MCF 10A (cell line): ENCODE results near the gene CYP4V2. TPM values are rescaled to one million over a fixed set of nuclear protein-coding genes. Genes with fewer than 3 reads are reported as not detected.

ENCODE experiments used
- BruUV-seq: library from RNA; stranded (reverse); fragments of 400-500 nt; replicated peaks from 2 replicates; lab custom pipeline; 2021; lab: Mats Ljungman, UMichigan
- CTCF ChIA-PET: fragments of 300-600 bp; sonication (Branson Sonifier 250); formaldehyde crosslinking; extraction: SDS; loops from one replicate; lab custom pipeline; 2021; ENCODE audit warnings: antibody characterized with exemption, inconsistent platforms; lab: Yijun Ruan, JAX
- POLR2A ChIA-PET: fragments of 300-600, 350-650 bp; sonication (Branson Sonifier 250); formaldehyde crosslinking; extraction: SDS; loops from one replicate; lab custom pipeline; 2020; ENCODE audit warnings: antibody characterized with exemption, inconsistent platforms; lab: Yijun Ruan, JAX
- DNase-seq: peaks from one replicate; pipeline ENCODE4 v3.0.0-alpha.2; 2018; ENCODE audit not compliant: unreplicated experiment
- H3K27ac Mint-ChIP-seq: one replicate; pipeline ENCODE4 v1.8.0; 2022; ENCODE audit warnings: mild to moderate bottlenecking, low read depth, mixed read lengths; ENCODE audit not compliant: unreplicated experiment
- H3K27me3 Mint-ChIP-seq: one replicate; pipeline ENCODE4 v1.8.0; 2022; ENCODE audit warnings: mixed read lengths; ENCODE audit not compliant: insufficient read depth, unreplicated experiment
- H3K36me3 Mint-ChIP-seq: one replicate; pipeline ENCODE4 v1.8.0; 2022; ENCODE audit warnings: mild to moderate bottlenecking, moderate library complexity, mixed read lengths; ENCODE audit not compliant: insufficient read depth, unreplicated experiment
- H3K4me1 Mint-ChIP-seq: one replicate; pipeline ENCODE4 v1.8.0; 2022; ENCODE audit warnings: mixed read lengths; ENCODE audit not compliant: insufficient read depth, unreplicated experiment
- H3K4me3 Mint-ChIP-seq: one replicate; pipeline ENCODE4 v1.8.0; 2022; ENCODE audit warnings: mild to moderate bottlenecking, moderate library complexity, mixed read lengths; ENCODE audit not compliant: unreplicated experiment
- H3K9me3 Mint-ChIP-seq: one replicate; pipeline ENCODE4 v1.8.0; 2022; ENCODE audit warnings: mixed read lengths; ENCODE audit not compliant: unreplicated experiment
- intact Hi-C: fragments of 100-400 bp; cut with micrococcal nuclease; formaldehyde crosslinking; loops from 2 replicates; pipeline ENCODE4 v1.14.1; 2022
- total RNA-seq: library from RNA; stranded (reverse); gene quantifications from 2 replicates; pipeline ENCODE4 v1.2.3, GENCODE V29; 2022
- TF ChIP-seq, protein P1 (sequence below): fragments of 200-600 bp; IDR thresholded peaks from one replicate; pipeline ENCODE4 v1.8.0; 2022; ENCODE audit warnings: antibody characterized with exemption, mild to moderate bottlenecking; ENCODE audit not compliant: unreplicated experiment

The CYP4V2 gene
- total RNA-seq, 1 experiment from 2014 or later = 22.1 TPM

DNA sequence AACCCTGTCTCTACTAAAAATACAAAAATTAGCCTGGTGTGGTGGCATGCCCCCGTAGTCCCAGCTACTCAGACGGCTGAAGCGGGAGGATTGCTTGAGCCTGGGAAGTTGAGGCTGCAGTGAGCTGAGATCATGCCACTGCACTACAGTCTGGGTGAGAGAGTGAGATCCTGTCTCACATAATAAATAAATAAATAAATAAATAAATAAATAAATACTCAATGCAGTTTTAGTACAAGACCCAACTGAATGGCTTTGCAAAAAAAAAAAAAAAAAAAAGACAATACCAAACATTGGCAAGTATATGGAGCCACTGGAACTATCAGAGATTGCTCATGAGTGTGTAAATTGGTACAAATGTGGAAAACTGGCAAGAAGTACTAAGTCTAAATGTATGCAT lies 3.3 kb upstream of the CYP4V2 start:
- ChIA-PET CTCF (interaction anchor here (0.7 kb wide), 1 partner anchor 35 kb away, joined by 3 read pairs; no protein-coding TSS in a partner anchor), POLR2A (no interaction called here)
- intact Hi-C loops = no loop called here
- no peaks in the 10 kb centered on the region for H3K27me3 Mint-ChIP-seq
- peaks cover 9% of the 10 kb centered on the region for H3K36me3 Mint-ChIP-seq
- no TSS peak for BruUV-seq
- DNase-seq = no peak
- H3K9me3 Mint-ChIP-seq = peaks cover 7% of the 10 kb centered on the region
- TF ChIP-seq, protein P1, sequence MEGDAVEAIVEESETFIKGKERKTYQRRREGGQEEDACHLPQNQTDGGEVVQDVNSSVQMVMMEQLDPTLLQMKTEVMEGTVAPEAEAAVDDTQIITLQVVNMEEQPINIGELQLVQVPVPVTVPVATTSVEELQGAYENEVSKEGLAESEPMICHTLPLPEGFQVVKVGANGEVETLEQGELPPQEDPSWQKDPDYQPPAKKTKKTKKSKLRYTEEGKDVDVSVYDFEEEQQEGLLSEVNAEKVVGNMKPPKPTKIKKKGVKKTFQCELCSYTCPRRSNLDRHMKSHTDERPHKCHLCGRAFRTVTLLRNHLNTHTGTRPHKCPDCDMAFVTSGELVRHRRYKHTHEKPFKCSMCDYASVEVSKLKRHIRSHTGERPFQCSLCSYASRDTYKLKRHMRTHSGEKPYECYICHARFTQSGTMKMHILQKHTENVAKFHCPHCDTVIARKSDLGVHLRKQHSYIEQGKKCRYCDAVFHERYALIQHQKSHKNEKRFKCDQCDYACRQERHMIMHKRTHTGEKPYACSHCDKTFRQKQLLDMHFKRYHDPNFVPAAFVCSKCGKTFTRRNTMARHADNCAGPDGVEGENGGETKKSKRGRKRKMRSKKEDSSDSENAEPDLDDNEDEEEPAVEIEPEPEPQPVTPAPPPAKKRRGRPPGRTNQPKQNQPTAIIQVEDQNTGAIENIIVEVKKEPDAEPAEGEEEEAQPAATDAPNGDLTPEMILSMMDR = no peak
- no peak overlapping the region for H3K27ac Mint-ChIP-seq
- H3K4me3 Mint-ChIP-seq = no peak overlapping the region
- no peaks in the 10 kb centered on the region for H3K4me1 Mint-ChIP-seq

DNA sequence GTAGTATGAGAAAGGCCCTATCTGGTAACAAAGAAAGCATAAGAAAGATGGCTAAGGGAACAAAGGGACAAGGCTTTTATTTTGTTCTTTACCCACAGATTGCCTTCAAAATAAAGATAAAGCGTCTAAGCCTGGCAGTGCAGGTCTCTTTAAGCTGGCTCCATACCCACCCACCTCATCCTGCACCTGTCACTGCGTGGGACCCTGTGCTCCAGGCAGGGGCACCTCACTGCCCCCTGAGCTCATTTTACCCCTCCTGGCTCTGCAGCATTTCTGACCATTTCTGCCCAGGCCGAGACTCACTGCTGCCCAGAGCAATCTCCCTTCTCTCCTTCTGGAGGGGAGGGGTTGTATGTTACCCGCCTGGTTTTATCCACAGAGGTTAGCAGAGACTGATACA lies 1.7 kb upstream of the CYP4V2 start:
- Mint-ChIP-seq H3K9me3 (peaks cover 7% of the 10 kb centered on the region), H3K4me3 (peak overlapping the region; percentile 87), H3K36me3 (peaks cover 9% of the 10 kb centered on the region), H3K27me3 (no peaks in the 10 kb centered on the region), H3K4me1 (no peaks in the 10 kb centered on the region), H3K27ac (no peak overlapping the region)
- TF ChIP-seq, protein P1 = no peak
- POLR2A ChIA-PET = interaction anchor here (0.6 to 1.7 kb wide), 2 partner anchors 43 to 663 kb away, joined by 3 read pairs; no protein-coding TSS in a partner anchor
- CTCF ChIA-PET = interaction anchor here (0.7 to 1.0 kb wide), 2 partner anchors 26 to 40 kb away, joined by 4 to 5 read pairs; no protein-coding TSS in a partner anchor
- DNase-seq = no peak
- BruUV-seq = no TSS peak
- intact Hi-C loops = loop anchor here (5.0 kb wide), 1 partner anchor 122 kb away; the partner anchor contains the start of gene TLR3

DNA sequence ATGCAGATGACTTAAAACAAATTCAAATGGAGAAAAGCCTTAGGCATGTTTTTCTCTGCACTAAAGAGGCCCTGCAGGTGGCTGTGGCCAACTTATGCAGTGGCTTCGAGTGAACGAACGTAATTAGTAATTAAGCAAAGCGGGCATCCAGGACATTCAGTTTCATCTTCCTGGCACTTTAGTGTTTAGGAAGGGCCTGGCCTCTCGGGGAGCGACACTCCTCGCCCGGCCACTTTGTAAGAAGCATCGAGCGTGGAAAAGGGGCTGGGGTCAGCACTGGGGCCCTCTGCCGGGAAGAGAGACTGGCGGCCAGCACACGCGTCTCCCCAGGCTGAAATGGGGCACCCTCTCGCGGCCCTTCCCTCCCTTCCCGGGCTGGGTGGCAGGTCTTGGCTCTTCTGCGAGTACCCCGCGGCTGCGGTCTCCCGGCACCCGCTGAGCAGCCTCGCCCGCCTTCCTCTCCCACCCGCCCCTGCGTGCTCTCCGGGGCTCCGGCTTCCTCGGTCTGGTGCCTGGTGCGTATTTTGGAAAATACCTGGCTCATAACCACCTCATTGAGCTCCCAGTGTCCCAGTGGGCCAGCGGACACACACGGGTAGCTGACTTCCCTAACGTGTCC lies 677 bp upstream of the CYP4V2 start:
- Mint-ChIP-seq H3K9me3 (no peaks in the 10 kb centered on the region), H3K36me3 (peaks cover 4% of the 10 kb centered on the region), H3K27me3 (no peaks in the 10 kb centered on the region), H3K4me3 (peak overlapping the region; percentile 87), H3K4me1 (no peaks in the 10 kb centered on the region), H3K27ac (peak overlapping the region; percentile 51)
- TSS peak; percentile 45 for BruUV-seq
- ChIA-PET POLR2A (interaction anchor here (0.7 to 2.3 kb wide), 4 partner anchors 23 to 547 kb away, joined by 3 to 12 read pairs (median 4); partner anchors contain the start of gene TLR3), CTCF (interaction anchor here (0.6 to 1.3 kb wide), 6 partner anchors 11 to 472 kb away, joined by 3 to 4 read pairs (median 3); no protein-coding TSS in a partner anchor)
- DNase-seq = no peak
- TF ChIP-seq, protein P1 = no peak
- intact Hi-C loops = loop anchor here (5.0 kb wide), 1 partner anchor 123 kb away; the partner anchor contains the start of gene TLR3

DNA sequence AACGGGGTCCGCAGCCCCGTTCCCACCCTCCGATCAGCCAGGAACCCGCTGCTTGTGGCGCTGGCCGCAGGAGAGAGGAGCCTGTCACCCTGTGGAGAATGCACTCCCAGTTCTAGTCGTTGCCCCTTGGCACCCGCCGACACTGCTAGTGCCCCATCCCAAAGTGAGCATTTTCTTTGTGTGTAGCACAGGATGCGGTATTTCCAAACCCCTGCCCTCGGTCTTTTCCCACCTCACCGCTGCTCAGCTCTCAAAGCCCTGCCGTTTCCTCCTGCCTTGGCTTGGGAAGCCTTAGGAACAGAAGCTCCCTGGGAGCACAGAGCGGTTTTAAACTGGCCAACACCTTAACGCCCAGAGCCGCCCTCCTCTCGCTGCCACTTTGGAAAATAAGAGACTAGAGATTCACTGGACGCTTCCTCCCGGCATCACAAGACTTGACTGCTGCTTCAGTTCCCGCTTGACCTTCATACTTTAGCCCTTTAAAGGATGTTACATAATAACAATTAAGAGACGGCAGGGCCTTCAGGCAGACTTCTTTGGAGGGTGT lies 772 bp downstream of the CYP4V2 start:
- peaks cover 4% of the 10 kb centered on the region for H3K36me3 Mint-ChIP-seq
- H3K4me1 Mint-ChIP-seq = no peaks in the 10 kb centered on the region
- ChIA-PET POLR2A (interaction anchor here (1.4 to 2.3 kb wide), 4 partner anchors 9 to 123 kb away, joined by 6 to 12 read pairs (median 8); partner anchors contain the start of gene TLR3), CTCF (interaction anchor here (0.6 to 1.0 kb wide), 3 partner anchors 14 to 1940 kb away, joined by 3 read pairs; no protein-coding TSS in a partner anchor)
- H3K4me3 Mint-ChIP-seq = peak overlapping the region; percentile 87
- no TSS peak for BruUV-seq
- no peaks in the 10 kb centered on the region for H3K9me3 Mint-ChIP-seq
- no peaks in the 10 kb centered on the region for H3K27me3 Mint-ChIP-seq
- DNase-seq = peak; percentile 48
- TF ChIP-seq, protein P1 = no peak
- H3K27ac Mint-ChIP-seq = peak overlapping the region; percentile 42
- intact Hi-C loops = loop anchor here (5.0 kb wide), 1 partner anchor 125 kb away; the partner anchor contains the start of gene TLR3
